KMS-11 (cell line): Measurements from ENCODE around the gene SCAPER.

Experiments
- H2AFZ ChIP-seq: fragments of 200-600 bp; sonication (generic); 2 replicates; pipeline ENCODE4 v1.6.1; 2016; ENCODE audit warnings: antibody characterized with exemption, mixed run types, low read depth
- H3K27ac ChIP-seq: fragments of 200-600 bp; sonication (generic); 2 replicates; pipeline ENCODE4 v1.6.1; 2016; ENCODE audit warnings: mild to moderate bottlenecking, mixed run types
- H3K27me3 ChIP-seq: fragments of 200-600 bp; sonication (generic); 2 replicates; pipeline ENCODE4 v1.6.1; 2017; ENCODE audit warnings: mild to moderate bottlenecking, low read depth, mixed run types, moderate library complexity; ENCODE audit not compliant: insufficient read depth
- H3K36me3 ChIP-seq: fragments of 200-600 bp; sonication (generic); 2 replicates; pipeline ENCODE4 v1.6.1; 2017; ENCODE audit warnings: mild to moderate bottlenecking, mixed run types; ENCODE audit not compliant: insufficient read depth
- H3K4me1 ChIP-seq: fragments of 200-600 bp; sonication (generic); 2 replicates; pipeline ENCODE4 v1.6.1; 2016; ENCODE audit warnings: mild to moderate bottlenecking, low read depth, mixed run types; ENCODE audit not compliant: poor library complexity, severe bottlenecking
- H3K4me2 ChIP-seq: fragments of 200-600 bp; sonication (generic); 2 replicates; pipeline ENCODE4 v1.7.0; 2016; ENCODE audit warnings: mild to moderate bottlenecking, mixed run types
- H3K4me3 ChIP-seq: fragments of 200-600 bp; sonication (generic); IDR thresholded peaks from 2 replicates; pipeline ENCODE4 v1.6.1; 2017; ENCODE audit warnings: low read depth, low read length, mixed read lengths; ENCODE audit not compliant: insufficient read depth
- H3K79me2 ChIP-seq: fragments of 200-600 bp; sonication (generic); 2 replicates; pipeline ENCODE4 v1.6.1; 2016; ENCODE audit warnings: low read depth, mixed run types; ENCODE audit not compliant: insufficient read depth
- H3K9ac ChIP-seq: fragments of 200-600 bp; sonication (generic); 2 replicates; pipeline ENCODE4 v1.6.1; 2016; ENCODE audit warnings: mild to moderate bottlenecking, mixed run types
- H4K20me1 ChIP-seq: fragments of 200-600 bp; sonication (generic); 2 replicates; pipeline ENCODE4 v1.6.1; 2016; ENCODE audit warnings: mild to moderate bottlenecking, mixed run types; ENCODE audit not compliant: insufficient read depth
- TF ChIP-seq, protein P1 (sequence below): fragments of 200-600 bp; sonication (generic); conservative IDR thresholded peaks from 2 replicates; pipeline ENCODE4 v1.6.1; 2017; ENCODE audit warnings: low read depth, mild to moderate bottlenecking, antibody characterized with exemption, low read length, moderate library complexity, mixed read lengths

Gene SCAPER

DNA sequence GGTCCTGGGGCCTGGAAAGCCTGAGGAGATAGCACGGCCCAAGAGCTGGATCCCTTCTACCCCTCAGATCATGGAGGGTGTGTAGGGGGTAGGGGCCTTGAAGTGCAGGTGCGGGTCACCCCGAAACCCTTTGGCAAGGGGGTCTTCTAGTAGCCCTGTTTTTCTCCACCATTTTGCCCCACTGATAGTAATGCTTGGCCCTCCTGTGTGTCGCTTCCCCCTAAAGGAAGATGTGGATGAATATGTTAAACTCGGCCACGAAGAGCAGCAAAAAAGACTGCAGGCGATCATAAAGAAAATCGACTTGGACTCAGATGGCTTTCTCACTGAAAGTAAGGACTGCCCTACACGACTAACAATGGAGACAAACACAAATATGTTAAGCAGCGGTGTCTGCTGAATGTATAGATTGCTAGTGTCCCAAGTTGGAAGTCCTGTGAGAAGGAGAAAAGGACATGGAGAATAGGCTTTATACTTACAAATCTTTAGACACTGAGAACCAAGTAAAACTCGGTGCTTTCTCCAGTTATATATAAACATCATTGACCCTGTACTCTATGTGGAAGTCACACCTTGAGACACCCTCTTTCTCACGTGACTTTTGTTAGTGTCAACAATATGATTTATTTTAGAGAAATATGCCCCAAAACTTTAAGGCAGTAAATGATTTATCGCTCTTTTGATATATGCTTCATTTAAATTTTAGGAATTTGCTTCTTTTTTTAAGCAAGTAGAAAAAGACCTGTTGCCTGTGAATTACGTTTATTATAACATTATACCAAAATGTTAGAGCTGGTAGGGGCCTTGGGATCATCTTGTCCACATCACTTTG is 27.2 kb upstream of the SCAPER start:
- TF ChIP-seq, protein P1, sequence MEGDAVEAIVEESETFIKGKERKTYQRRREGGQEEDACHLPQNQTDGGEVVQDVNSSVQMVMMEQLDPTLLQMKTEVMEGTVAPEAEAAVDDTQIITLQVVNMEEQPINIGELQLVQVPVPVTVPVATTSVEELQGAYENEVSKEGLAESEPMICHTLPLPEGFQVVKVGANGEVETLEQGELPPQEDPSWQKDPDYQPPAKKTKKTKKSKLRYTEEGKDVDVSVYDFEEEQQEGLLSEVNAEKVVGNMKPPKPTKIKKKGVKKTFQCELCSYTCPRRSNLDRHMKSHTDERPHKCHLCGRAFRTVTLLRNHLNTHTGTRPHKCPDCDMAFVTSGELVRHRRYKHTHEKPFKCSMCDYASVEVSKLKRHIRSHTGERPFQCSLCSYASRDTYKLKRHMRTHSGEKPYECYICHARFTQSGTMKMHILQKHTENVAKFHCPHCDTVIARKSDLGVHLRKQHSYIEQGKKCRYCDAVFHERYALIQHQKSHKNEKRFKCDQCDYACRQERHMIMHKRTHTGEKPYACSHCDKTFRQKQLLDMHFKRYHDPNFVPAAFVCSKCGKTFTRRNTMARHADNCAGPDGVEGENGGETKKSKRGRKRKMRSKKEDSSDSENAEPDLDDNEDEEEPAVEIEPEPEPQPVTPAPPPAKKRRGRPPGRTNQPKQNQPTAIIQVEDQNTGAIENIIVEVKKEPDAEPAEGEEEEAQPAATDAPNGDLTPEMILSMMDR = no peak
- H2AFZ ChIP-seq = peak overlapping the region; percentile 80

DNA sequence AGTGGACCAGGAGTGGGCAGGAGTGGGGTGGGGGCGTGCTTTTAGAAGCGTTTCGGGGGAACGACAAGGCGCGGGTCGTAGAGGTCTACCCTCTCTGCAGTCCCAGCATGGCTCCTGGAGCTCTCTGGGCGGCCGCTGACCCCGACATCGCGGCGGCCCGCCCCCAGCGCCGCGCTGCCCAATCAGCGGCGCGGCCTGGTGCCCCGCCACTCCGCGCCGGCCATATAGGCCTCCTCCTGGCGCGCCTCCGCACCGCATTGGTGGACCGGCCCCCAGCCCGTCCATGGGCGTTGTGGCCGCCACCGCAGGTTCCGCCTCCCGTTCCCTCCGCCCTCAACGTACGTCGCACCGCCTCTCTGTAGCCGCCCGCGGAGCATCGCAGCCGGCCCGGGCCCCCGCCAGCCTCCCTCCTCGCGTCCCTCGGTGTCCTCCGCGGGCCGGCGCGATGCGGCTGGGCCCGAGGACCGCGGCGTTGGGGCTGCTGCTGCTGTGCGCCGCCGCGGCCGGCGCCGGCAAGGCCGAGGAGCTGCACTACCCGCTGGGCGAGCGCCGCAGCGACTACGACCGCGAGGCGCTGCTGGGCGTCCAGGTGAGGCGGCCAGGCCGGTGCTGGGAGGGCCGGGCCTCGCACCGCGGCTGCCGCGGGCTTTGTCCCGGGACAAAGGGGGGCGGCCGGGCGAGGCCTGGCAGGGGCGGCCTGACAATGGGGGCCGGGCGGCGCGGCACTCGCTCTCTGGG is 26.4 kb upstream of the SCAPER start, which contains the start of gene RCN2:
RCN2 (plus strand) TSS at position 353 of the 738 bp plus-strand sequence; CDS start at position 446, 93 bp downstream.
- Histone ChIP-seq H4K20me1 (no peaks in the 10 kb centered on the region), H3K79me2 (no peaks in the 10 kb centered on the region), H3K9ac (peak within 1 kb of the TSS; percentile 33; the same call in 1 of the 2 replicates), H3K4me2 (peak within 1 kb of the TSS; percentile 83), H3K4me1 (peaks cover 13% of the 10 kb centered on the region), H3K36me3 (no peaks in the 10 kb centered on the region), H2AFZ (peak within 1 kb of the TSS; percentile 80), H3K27me3 (no peaks in the 10 kb centered on the region), H3K27ac (0 out of 2 replicates have a peak within 1 kb of the TSS, but pooled peaks have one; percentile 21), H3K4me3 (peak within 1 kb of the TSS; percentile 61)
- TF ChIP-seq, protein P1 = no peak

More for the DNA sequence above, 27.2 kb upstream of the SCAPER start:
- H3K27me3 ChIP-seq = no peaks in the 10 kb centered on the region
- H3K9ac ChIP-seq = peak overlapping the region; percentile 33; the same call in 1 of the 2 replicates
- H4K20me1 ChIP-seq = no peaks in the 10 kb centered on the region
- peak overlapping the region; percentile 80 for H3K4me2 ChIP-seq
- H3K36me3 ChIP-seq = no peaks in the 10 kb centered on the region
- peak overlapping the region; percentile 61 for H3K4me3 ChIP-seq
- H3K79me2 ChIP-seq = no peaks in the 10 kb centered on the region
- peaks cover 13% of the 10 kb centered on the region for H3K4me1 ChIP-seq
- no peak overlapping the region for H3K27ac ChIP-seq

DNA sequence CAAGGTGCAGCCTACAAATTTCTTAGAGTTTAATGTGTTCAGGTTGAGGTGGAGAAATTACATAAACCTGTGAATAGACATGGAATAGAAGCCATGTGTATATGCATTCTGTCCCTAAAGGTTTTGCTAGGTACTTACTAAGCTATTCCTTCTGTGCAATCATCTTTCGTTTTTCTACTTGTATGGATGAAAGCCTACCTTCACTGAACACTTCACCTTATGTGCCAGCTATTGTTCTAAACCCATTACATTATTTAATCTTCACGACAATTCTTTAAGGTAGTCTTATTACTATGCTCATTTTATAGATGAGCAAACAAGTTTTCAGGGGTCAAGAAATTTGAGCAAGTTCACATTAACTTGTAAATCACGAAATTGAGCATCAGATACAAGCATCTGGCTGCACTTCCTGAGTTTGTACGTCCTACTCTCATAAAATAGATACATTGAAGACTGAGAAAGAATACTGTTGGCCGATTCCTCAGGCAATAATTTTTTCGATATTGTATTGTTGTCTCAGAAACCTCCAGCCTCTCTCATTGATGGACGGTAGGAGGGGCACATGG is 25.8 kb upstream of the SCAPER start:
- no peaks in the 10 kb centered on the region for H3K27me3 ChIP-seq
- H3K9ac ChIP-seq = peak overlapping the region; percentile 33; the same call in 1 of the 2 replicates
- no peaks in the 10 kb centered on the region for H4K20me1 ChIP-seq
- no peaks in the 10 kb centered on the region for H3K79me2 ChIP-seq
- peak overlapping the region; percentile 80 for H2AFZ ChIP-seq
- TF ChIP-seq, protein P1 = no peak
- 0 out of 2 replicates have a peak overlapping the region, but pooled peaks have one; percentile 21 for H3K27ac ChIP-seq
- no peaks in the 10 kb centered on the region for H3K36me3 ChIP-seq
- peak overlapping the region; percentile 61 for H3K4me3 ChIP-seq
- peaks cover 13% of the 10 kb centered on the region for H3K4me1 ChIP-seq
- peak overlapping the region; percentile 83 for H3K4me2 ChIP-seq

DNA sequence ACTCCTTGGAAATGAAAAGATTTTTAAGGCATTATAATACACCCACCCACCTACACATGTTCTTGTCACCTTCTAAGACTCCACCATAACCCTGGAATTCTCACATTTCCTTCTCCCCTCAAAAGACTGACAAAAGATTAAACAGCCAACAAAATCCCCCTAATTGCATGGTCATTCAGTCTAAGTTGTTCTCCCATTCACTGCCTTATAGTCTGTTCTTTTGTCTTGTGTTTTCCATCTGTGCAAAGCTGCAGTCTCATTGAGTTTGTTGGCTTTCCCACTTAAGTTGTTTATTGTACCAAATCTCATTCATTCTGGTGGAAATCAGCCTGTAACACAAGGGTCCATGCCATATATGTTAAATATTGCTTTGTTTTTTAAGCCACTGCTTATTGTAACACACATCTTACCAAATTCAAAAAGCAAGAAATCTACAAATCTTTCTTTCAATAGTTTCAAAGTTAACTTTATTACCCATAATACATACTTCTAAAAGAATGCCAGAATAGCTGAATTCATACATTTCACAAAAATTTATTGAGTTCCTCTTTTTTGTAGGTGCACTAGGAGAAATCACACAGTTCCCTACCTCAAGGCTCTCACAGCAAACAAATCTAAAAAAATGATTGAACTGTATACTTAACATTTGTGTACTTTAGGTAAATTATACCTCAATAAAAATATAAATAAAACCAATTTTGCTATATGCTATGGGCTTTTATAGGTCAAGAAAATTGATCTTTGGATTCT is 24.0 kb upstream of the SCAPER start:
- Histone ChIP-seq H3K79me2 (no peaks in the 10 kb centered on the region), H3K4me1 (peaks cover 13% of the 10 kb centered on the region), H3K9ac (no peak overlapping the region), H3K4me2 (no peak overlapping the region), H3K27me3 (no peaks in the 10 kb centered on the region), H3K27ac (no peak overlapping the region), H3K36me3 (no peaks in the 10 kb centered on the region), H3K4me3 (no peak overlapping the region), H4K20me1 (no peaks in the 10 kb centered on the region), H2AFZ (no peak overlapping the region)
- TF ChIP-seq, protein P1 = no peak
